Testis (tissue), 2 donors: ENCODE measurements around the gene TTC36.

Experiments
- POLR2A ChIP-seq: fragments of 450-650 bp; IDR thresholded peaks from one replicate; pipeline ENCODE4 v1.6.1; 2017; ENCODE audit warnings: antibody characterized with exemption, mild to moderate bottlenecking, moderate library complexity
- TF ChIP-seq, protein P1 (sequence below), 3 experiments: fragments of 450-650 bp in 2 of 3; fragments of 200-600 bp in 1 of 3; sonication (generic) in 1 of 3; IDR thresholded peaks; one replicate each; pipeline ENCODE4 v1.5.1; 2016 to 2019; ENCODE audit warnings: antibody characterized with exemption in 3 of 3, mild to moderate bottlenecking in 2 of 3, moderate library complexity in 1 of 3

- TF ChIP-seq, protein P1, sequence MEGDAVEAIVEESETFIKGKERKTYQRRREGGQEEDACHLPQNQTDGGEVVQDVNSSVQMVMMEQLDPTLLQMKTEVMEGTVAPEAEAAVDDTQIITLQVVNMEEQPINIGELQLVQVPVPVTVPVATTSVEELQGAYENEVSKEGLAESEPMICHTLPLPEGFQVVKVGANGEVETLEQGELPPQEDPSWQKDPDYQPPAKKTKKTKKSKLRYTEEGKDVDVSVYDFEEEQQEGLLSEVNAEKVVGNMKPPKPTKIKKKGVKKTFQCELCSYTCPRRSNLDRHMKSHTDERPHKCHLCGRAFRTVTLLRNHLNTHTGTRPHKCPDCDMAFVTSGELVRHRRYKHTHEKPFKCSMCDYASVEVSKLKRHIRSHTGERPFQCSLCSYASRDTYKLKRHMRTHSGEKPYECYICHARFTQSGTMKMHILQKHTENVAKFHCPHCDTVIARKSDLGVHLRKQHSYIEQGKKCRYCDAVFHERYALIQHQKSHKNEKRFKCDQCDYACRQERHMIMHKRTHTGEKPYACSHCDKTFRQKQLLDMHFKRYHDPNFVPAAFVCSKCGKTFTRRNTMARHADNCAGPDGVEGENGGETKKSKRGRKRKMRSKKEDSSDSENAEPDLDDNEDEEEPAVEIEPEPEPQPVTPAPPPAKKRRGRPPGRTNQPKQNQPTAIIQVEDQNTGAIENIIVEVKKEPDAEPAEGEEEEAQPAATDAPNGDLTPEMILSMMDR (IDR thresholded peaks at IDR 0.05) = no peak
- no peak for TF ChIP-seq POLR2A
Observed at GRCh38 chr11:118531597-118532084, 4.4 kb downstream of the TTC36 start.
